Spleen (tissue), 7 donors: Measurements from ENCODE around the gene MPO.

ENCODE experiments used
- POLR2A ChIP-seq, 3 donors: fragments of 450-650 bp; IDR thresholded peaks; one replicate each; pipeline ENCODE4 v1.5.1; 2017; ENCODE audit warnings: antibody characterized with exemption in 3 of 3, mild to moderate bottlenecking in 1 of 3
- POLR2AphosphoS5 ChIP-seq, 3 donors: sonication (generic); formaldehyde crosslinking; IDR thresholded peaks; one replicate each; pipeline ENCODE4 v1.5.1; 2017; ENCODE audit warnings: antibody characterized with exemption in 3 of 3
- TF ChIP-seq, protein P1 (sequence below), 11 experiments: fragments of 200-600 bp in 7 of 11; fragments of 450-650 bp in 4 of 11; sonication (generic) in 4 of 11; IDR thresholded peaks in 8 of 11; conservative IDR thresholded peaks in 3 of 11; 1 replicate in 7 of 11; 2 replicates in 4 of 11; pipeline versions ENCODE4 v1.4.0 to v1.8.0; 2016 to 2021; ENCODE audit warnings: antibody characterized with exemption in 11 of 11, inconsistent platforms in 4 of 11, mild to moderate bottlenecking in 1 of 11
- donor health status: DM: no; HTN: no; CAD: no; lungs with moderate emphysema.
- donor health status: DM: no; HTN: no; CAD: no.
- donor health status: DM: no; HTN: no; CAD: no.

DNA sequence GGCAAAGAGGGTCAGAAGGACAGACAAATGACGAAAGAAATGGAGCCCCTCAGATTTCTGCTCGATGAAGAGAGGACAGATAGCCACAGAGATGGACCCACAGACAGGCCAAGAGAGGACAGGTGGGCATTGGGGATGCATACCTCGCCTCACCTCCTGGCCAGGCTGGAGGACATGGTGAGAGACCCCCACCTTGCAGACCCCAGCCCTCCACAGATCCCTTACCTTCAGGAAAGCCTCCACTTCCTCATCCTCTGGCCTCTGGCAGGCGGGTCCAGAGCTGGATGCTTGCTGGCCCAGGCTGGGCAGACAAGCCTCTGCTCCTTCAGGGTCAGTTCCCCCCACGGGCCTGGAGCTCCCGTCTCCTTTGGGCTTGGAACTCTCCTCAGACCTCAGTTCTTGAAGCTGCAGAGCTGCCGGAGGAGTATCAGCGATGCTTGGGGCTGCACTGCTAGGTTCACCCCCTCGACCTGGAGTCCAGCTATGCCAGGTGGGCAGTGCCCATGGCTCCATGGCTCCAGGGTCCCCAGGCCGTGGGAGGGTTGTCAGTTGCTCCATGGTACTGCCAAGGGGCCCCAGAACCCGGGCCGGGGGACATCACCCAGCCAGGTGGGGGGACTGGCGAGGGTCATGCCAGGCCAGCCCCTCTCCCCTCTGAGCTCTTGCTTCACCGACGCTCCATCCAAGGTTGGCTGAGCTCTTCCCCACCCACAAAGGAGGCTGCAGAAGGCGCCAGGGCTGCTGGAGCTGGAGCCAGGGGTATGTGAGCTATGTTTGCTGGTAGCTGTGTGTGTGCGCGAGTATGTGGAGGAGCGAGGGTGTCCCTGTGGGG is 46.8 kb upstream of the MPO start:
- TF ChIP-seq, protein P1, sequence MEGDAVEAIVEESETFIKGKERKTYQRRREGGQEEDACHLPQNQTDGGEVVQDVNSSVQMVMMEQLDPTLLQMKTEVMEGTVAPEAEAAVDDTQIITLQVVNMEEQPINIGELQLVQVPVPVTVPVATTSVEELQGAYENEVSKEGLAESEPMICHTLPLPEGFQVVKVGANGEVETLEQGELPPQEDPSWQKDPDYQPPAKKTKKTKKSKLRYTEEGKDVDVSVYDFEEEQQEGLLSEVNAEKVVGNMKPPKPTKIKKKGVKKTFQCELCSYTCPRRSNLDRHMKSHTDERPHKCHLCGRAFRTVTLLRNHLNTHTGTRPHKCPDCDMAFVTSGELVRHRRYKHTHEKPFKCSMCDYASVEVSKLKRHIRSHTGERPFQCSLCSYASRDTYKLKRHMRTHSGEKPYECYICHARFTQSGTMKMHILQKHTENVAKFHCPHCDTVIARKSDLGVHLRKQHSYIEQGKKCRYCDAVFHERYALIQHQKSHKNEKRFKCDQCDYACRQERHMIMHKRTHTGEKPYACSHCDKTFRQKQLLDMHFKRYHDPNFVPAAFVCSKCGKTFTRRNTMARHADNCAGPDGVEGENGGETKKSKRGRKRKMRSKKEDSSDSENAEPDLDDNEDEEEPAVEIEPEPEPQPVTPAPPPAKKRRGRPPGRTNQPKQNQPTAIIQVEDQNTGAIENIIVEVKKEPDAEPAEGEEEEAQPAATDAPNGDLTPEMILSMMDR (IDR thresholded peaks at IDR 0.05 in 8 of 11, conservative IDR thresholded peaks at IDR 0.05 in 3 of 11) = no peak
- peak in 1 of 3 donors; percentile 90 for TF ChIP-seq POLR2AphosphoS5 (IDR thresholded peaks at IDR 0.05)
- no peak for TF ChIP-seq POLR2A (IDR thresholded peaks at IDR 0.05)
